KG1 (cell line): Measurements from ENCODE around the gene HOXB5.

Experiments used
- DNase-seq: peaks from one replicate; lab custom pipeline; 2025; lab: John Stamatoyannopoulos, UW

Gene HOXB5

GRCh38 chr17:48571826-48572417 is 21.7 kb downstream of the HOXB5 start:
- DNase-seq, result no peak

- DNase-seq, result no peak
Observed at GRCh38 chr17:48571024-48571818, 22.4 kb downstream of the HOXB5 start.

GRCh38 chr17:48570325-48571023 is 23.1 kb downstream of the HOXB5 start:
- DNase-seq, result no peak

- no peak for DNase-seq
Observed at GRCh38 chr17:48569674-48570324, 23.8 kb downstream of the HOXB5 start.

- DNase-seq, result no peak
Observed at GRCh38 chr17:48569240-48569582, 24.4 kb downstream of the HOXB5 start.

- no peak for DNase-seq
Observed at GRCh38 chr17:48568499-48569239, 24.9 kb downstream of the HOXB5 start.

GRCh38 chr17:48567646-48568354 is 25.8 kb downstream of the HOXB5 start:
- DNase-seq, result no peak

- DNase-seq, result no peak
Observed at GRCh38 chr17:48567209-48567608, 26.4 kb downstream of the HOXB5 start.

GRCh38 chr17:48566717-48567116 is 26.9 kb downstream of the HOXB5 start:
- no peak for DNase-seq

GRCh38 chr17:48565925-48566710 is 27.5 kb downstream of the HOXB5 start:
- no peak for DNase-seq

- DNase-seq, result no peak
Observed at GRCh38 chr17:48565022-48565554, 28.5 kb downstream of the HOXB5 start.

GRCh38 chr17:48564188-48565021 is 29.2 kb downstream of the HOXB5 start:
- DNase-seq, result no peak

- no peak for DNase-seq
Observed at GRCh38 chr17:48563867-48564187, 29.8 kb downstream of the HOXB5 start.

- DNase-seq, result no peak
Observed at GRCh38 chr17:48563385-48563838, 30.2 kb downstream of the HOXB5 start.

- no peak for DNase-seq
Observed at GRCh38 chr17:48562934-48563333, 30.6 kb downstream of the HOXB5 start.

GRCh38 chr17:48561884-48562810 is 31.4 kb downstream of the HOXB5 start:
- DNase-seq, result no peak

GRCh38 chr17:48559840-48560817 is 33.5 kb downstream of the HOXB5 start:
- no peak for DNase-seq
